Measurements from ENCODE around the gene FAM168B.
"Not testable (repeated sequence)": the region's sequence is repeated elsewhere in the genome, so short reads cannot be mapped to it uniquely, and the experiment has no call there.

FAM168B gene

GRCh38 chr2:131126436-131126835, 33.2 kb upstream of the FAM168B start:
- H3K4me3 ChIP-seq (ENCODE audit: insufficient read length, low read depth) = no peak overlapping the region
- DNase-seq (ENCODE audit: low read depth, low spot score) = no peak
- no peak for TF ChIP-seq SUZ12 (IDR thresholded peaks at IDR 0.05; ENCODE audit: extremely low read depth, insufficient read depth, insufficient read length)
- no peak for TF ChIP-seq YY1 (IDR thresholded peaks at IDR 0.05; ENCODE audit: insufficient read depth, insufficient read length)
- no peak for TF ChIP-seq ZNF274 (IDR thresholded peaks at IDR 0.05; ENCODE audit: low read depth, low read length)
- no peaks in the 10 kb centered on the region for H3K4me1 ChIP-seq (ENCODE audit: insufficient read depth, insufficient read length)
- H3K27me3 ChIP-seq (ENCODE audit: insufficient read depth, insufficient read length) = no peaks in the 10 kb centered on the region
- peaks cover 5% of the 10 kb centered on the region; the same call in 1 of the 2 replicates for H3K9me3 ChIP-seq (ENCODE audit: insufficient read depth, low read length)
- H3K36me3 ChIP-seq (ENCODE audit: insufficient read depth, insufficient read length, low read length) = peaks cover 84% of the 10 kb centered on the region
- H3K9ac ChIP-seq (ENCODE audit: insufficient read length, low read depth) = no peak overlapping the region

- no peak for DNase-seq (ENCODE audit: low read depth, low spot score)
- no peak overlapping the region for H3K4me3 ChIP-seq (ENCODE audit: insufficient read length, low read depth)
- H3K4me1 ChIP-seq (ENCODE audit: insufficient read depth, insufficient read length) = no peaks in the 10 kb centered on the region
- H3K36me3 ChIP-seq (ENCODE audit: insufficient read depth, insufficient read length, low read length) = peaks cover 81% of the 10 kb centered on the region
- no peaks in the 10 kb centered on the region for H3K27me3 ChIP-seq (ENCODE audit: insufficient read depth, insufficient read length)
- TF ChIP-seq YY1 (IDR thresholded peaks at IDR 0.05; ENCODE audit: insufficient read depth, insufficient read length) (no peak), SUZ12 (IDR thresholded peaks at IDR 0.05; ENCODE audit: extremely low read depth, insufficient read depth, insufficient read length) (no peak), ZNF274 (IDR thresholded peaks at IDR 0.05; ENCODE audit: low read depth, low read length) (no peak)
- no peak overlapping the region for H3K9ac ChIP-seq (ENCODE audit: insufficient read length, low read depth)
- H3K9me3 ChIP-seq (ENCODE audit: insufficient read depth, low read length) = peaks cover 5% of the 10 kb centered on the region; the same call in 1 of the 2 replicates
Measured at GRCh38 chr2:131125195-131125757, 32.0 kb upstream of the FAM168B start.

- Histone ChIP-seq H3K36me3 (ENCODE audit: insufficient read depth, insufficient read length, low read length) (peaks cover 68% of the 10 kb centered on the region), H3K4me1 (ENCODE audit: insufficient read depth, insufficient read length) (no peaks in the 10 kb centered on the region), H3K9ac (ENCODE audit: insufficient read length, low read depth) (no peak overlapping the region), H3K27me3 (ENCODE audit: insufficient read depth, insufficient read length) (no peaks in the 10 kb centered on the region), H3K9me3 (ENCODE audit: insufficient read depth, low read length) (no peaks in the 10 kb centered on the region), H3K4me3 (ENCODE audit: insufficient read length, low read depth) (no peak overlapping the region)
- DNase-seq (ENCODE audit: low read depth, low spot score) = no peak
- TF ChIP-seq YY1 (IDR thresholded peaks at IDR 0.05; ENCODE audit: insufficient read depth, insufficient read length) (no peak), ZNF274 (IDR thresholded peaks at IDR 0.05; ENCODE audit: low read depth, low read length) (no peak), SUZ12 (IDR thresholded peaks at IDR 0.05; ENCODE audit: extremely low read depth, insufficient read depth, insufficient read length) (no peak)
Measured at GRCh38 chr2:131123192-131123591, 29.9 kb upstream of the FAM168B start.

GRCh38 chr2:131122496-131122895, 29.2 kb upstream of the FAM168B start:
- no peak for DNase-seq (ENCODE audit: low read depth, low spot score)
- Histone ChIP-seq H3K4me1 (ENCODE audit: insufficient read depth, insufficient read length) (no peaks in the 10 kb centered on the region), H3K9me3 (ENCODE audit: insufficient read depth, low read length) (no peaks in the 10 kb centered on the region), H3K27me3 (ENCODE audit: insufficient read depth, insufficient read length) (no peaks in the 10 kb centered on the region), H3K9ac (ENCODE audit: insufficient read length, low read depth) (no peak overlapping the region), H3K36me3 (ENCODE audit: insufficient read depth, insufficient read length, low read length) (peaks cover 61% of the 10 kb centered on the region), H3K4me3 (ENCODE audit: insufficient read length, low read depth) (no peak overlapping the region)
- no peak for TF ChIP-seq ZNF274 (IDR thresholded peaks at IDR 0.05; ENCODE audit: low read depth, low read length)
- TF ChIP-seq YY1 (IDR thresholded peaks at IDR 0.05; ENCODE audit: insufficient read depth, insufficient read length) = no peak
- TF ChIP-seq SUZ12 (IDR thresholded peaks at IDR 0.05; ENCODE audit: extremely low read depth, insufficient read depth, insufficient read length) = no peak

- H3K27me3 ChIP-seq (ENCODE audit: insufficient read depth, insufficient read length) = no peaks in the 10 kb centered on the region
- no peaks in the 10 kb centered on the region for H3K4me1 ChIP-seq (ENCODE audit: insufficient read depth, insufficient read length)
- peaks cover 56% of the 10 kb centered on the region for H3K36me3 ChIP-seq (ENCODE audit: insufficient read depth, insufficient read length, low read length)
- no peak overlapping the region for H3K4me3 ChIP-seq (ENCODE audit: insufficient read length, low read depth)
- DNase-seq (ENCODE audit: low read depth, low spot score) = no peak
- no peaks in the 10 kb centered on the region for H3K9me3 ChIP-seq (ENCODE audit: insufficient read depth, low read length)
- no peak for TF ChIP-seq SUZ12 (IDR thresholded peaks at IDR 0.05; ENCODE audit: extremely low read depth, insufficient read depth, insufficient read length)
- no peak for TF ChIP-seq ZNF274 (IDR thresholded peaks at IDR 0.05; ENCODE audit: low read depth, low read length)
- TF ChIP-seq YY1 (IDR thresholded peaks at IDR 0.05; ENCODE audit: insufficient read depth, insufficient read length) = no peak
- no peak overlapping the region for H3K9ac ChIP-seq (ENCODE audit: insufficient read length, low read depth)
Measured at GRCh38 chr2:131121464-131121863, 28.2 kb upstream of the FAM168B start.

- peaks cover 56% of the 10 kb centered on the region for H3K36me3 ChIP-seq (ENCODE audit: insufficient read depth, insufficient read length, low read length)
- no peak for DNase-seq (ENCODE audit: low read depth, low spot score)
- no peaks in the 10 kb centered on the region for H3K4me1 ChIP-seq (ENCODE audit: insufficient read depth, insufficient read length)
- TF ChIP-seq ZNF274 (IDR thresholded peaks at IDR 0.05; ENCODE audit: low read depth, low read length) = no peak
- H3K4me3 ChIP-seq (ENCODE audit: insufficient read length, low read depth) = no peak overlapping the region
- H3K9ac ChIP-seq (ENCODE audit: insufficient read length, low read depth) = no peak overlapping the region
- H3K27me3 ChIP-seq (ENCODE audit: insufficient read depth, insufficient read length) = no peaks in the 10 kb centered on the region
- 0 out of 2 replicates have a peak, but pooled peaks cover 3% of the 10 kb centered on the region for H3K9me3 ChIP-seq (ENCODE audit: insufficient read depth, low read length)
Measured at GRCh38 chr2:131120815-131121317, 27.6 kb upstream of the FAM168B start.

- Histone ChIP-seq H3K9ac (ENCODE audit: insufficient read length, low read depth) (no peak overlapping the region), H3K4me3 (ENCODE audit: insufficient read length, low read depth) (no peak overlapping the region), H3K9me3 (ENCODE audit: insufficient read depth, low read length) (peaks cover 9% of the 10 kb centered on the region; the same call in 1 of the 2 replicates), H3K36me3 (ENCODE audit: insufficient read depth, insufficient read length, low read length) (peaks cover 21% of the 10 kb centered on the region), H3K4me1 (ENCODE audit: insufficient read depth, insufficient read length) (no peaks in the 10 kb centered on the region), H3K27me3 (ENCODE audit: insufficient read depth, insufficient read length) (no peaks in the 10 kb centered on the region)
- TF ChIP-seq SUZ12 (IDR thresholded peaks at IDR 0.05; ENCODE audit: extremely low read depth, insufficient read depth, insufficient read length) = no peak
- DNase-seq (ENCODE audit: low read depth, low spot score) = no peak
Measured at GRCh38 chr2:131115752-131116151, 22.5 kb upstream of the FAM168B start.

GRCh38 chr2:131114950-131115349, 21.7 kb upstream of the FAM168B start:
- not testable (repeated sequence) for H3K9ac ChIP-seq (ENCODE audit: insufficient read length, low read depth); H3K9me3 ChIP-seq (ENCODE audit: insufficient read depth, low read length); H3K4me1 ChIP-seq (ENCODE audit: insufficient read depth, insufficient read length); H3K27me3 ChIP-seq (ENCODE audit: insufficient read depth, insufficient read length); DNase-seq (ENCODE audit: low read depth, low spot score); H3K4me3 ChIP-seq (ENCODE audit: insufficient read length, low read depth)
- peaks cover 19% of the 10 kb centered on the region for H3K36me3 ChIP-seq (ENCODE audit: insufficient read depth, insufficient read length, low read length)
